ENCODE data around the gene SUN5.
"Not testable (repeated sequence)": the region's sequence is repeated elsewhere in the genome, so short reads cannot be mapped to it uniquely, and the experiment has no call there.

Gene SUN5

GRCh38 chr20:32975698-32976674 is 28.2 kb downstream of the SUN5 start:
- DNase-seq, result no peak

- not testable (repeated sequence) for DNase-seq
Measured at GRCh38 chr20:32975121-32975520, 29.1 kb downstream of the SUN5 start.

- DNase-seq, result not testable (repeated sequence)
Measured at GRCh38 chr20:32974204-32975064, 29.8 kb downstream of the SUN5 start.

- no peak for DNase-seq
Measured at GRCh38 chr20:32973077-32973717, 31.0 kb downstream of the SUN5 start.

- peak; percentile 96 to 97 for DNase-seq
Measured at GRCh38 chr20:32972181-32973076, 31.8 kb downstream of the SUN5 start.

GRCh38 chr20:32971703-32972161 is 32.5 kb downstream of the SUN5 start:
- peak; percentile 54 to 55 for DNase-seq

- no peak for DNase-seq
Measured at GRCh38 chr20:32970973-32971300, 33.3 kb downstream of the SUN5 start.

- no peak for DNase-seq
Measured at GRCh38 chr20:32970115-32970972, 33.9 kb downstream of the SUN5 start.

- DNase-seq, result no peak
Measured at GRCh38 chr20:32969356-32970114, 34.7 kb downstream of the SUN5 start.

GRCh38 chr20:32968478-32969241 is 35.6 kb downstream of the SUN5 start:
- no peak for DNase-seq

- DNase-seq, result no peak
Measured at GRCh38 chr20:32967961-32968457, 36.2 kb downstream of the SUN5 start.

- no peak for DNase-seq
Measured at GRCh38 chr20:32966881-32967781, 37.1 kb downstream of the SUN5 start.

- DNase-seq, result no peak
Measured at GRCh38 chr20:32966382-32966781, 37.9 kb downstream of the SUN5 start.

GRCh38 chr20:32965581-32966373 is 38.5 kb downstream of the SUN5 start:
- no peak for DNase-seq

- DNase-seq, result no peak
Measured at GRCh38 chr20:32965115-32965514, 39.1 kb downstream of the SUN5 start.

- DNase-seq, result no peak
Measured at GRCh38 chr20:32964575-32964974, 39.7 kb downstream of the SUN5 start.

GRCh38 chr20:32963176-32963575 is 41.1 kb downstream of the SUN5 start:
- no peak for DNase-seq
